GM21515 (cell line): ENCODE results near the gene TNFSF10.

Experiments used
- ATAC-seq: cut with Tn5 transposase; IDR thresholded peaks from one replicate; pipeline ENCODE4 v1.9.1; 2021; ENCODE audit not compliant: unreplicated experiment

Gene TNFSF10

GRCh38 chr3:172461530-172462138 is 61.6 kb downstream of the TNFSF10 start:
- peak; percentile 64 for ATAC-seq

- ATAC-seq, result no peak
Observed at GRCh38 chr3:172456404-172456803, 66.8 kb downstream of the TNFSF10 start.
